HG03439 (cell line): ENCODE results near the gene PTGR2.
"Not testable (repeated sequence)": the region's sequence is repeated elsewhere in the genome, so short reads cannot be mapped to it uniquely, and the experiment has no call there.

Experiments
- ATAC-seq: cut with Tn5 transposase; IDR thresholded peaks from one replicate; pipeline ENCODE4 v1.9.1; 2021; ENCODE audit warnings: mild to moderate bottlenecking, moderate library complexity; ENCODE audit not compliant: unreplicated experiment

Gene PTGR2

DNA sequence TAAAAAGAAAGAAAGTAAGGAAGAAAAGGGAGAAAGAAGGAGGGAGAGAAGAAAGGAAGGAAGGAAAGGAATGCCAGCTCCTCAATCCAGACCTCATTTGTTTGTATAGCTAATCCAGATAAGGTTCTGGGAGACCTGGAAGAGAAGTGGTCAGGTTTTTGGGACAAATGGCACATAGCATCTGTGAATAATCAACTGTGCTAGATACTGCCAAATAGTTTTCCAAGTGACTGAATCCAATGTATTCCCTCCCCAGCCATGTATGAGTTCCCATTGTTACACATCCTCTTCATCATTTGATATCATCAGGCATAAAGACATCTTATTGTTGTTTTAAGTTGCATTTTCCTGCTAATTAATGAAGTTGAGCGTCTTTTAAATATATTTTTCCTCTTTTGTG, 18.6 kb upstream of the PTGR2 start:
- no peak for ATAC-seq

DNA sequence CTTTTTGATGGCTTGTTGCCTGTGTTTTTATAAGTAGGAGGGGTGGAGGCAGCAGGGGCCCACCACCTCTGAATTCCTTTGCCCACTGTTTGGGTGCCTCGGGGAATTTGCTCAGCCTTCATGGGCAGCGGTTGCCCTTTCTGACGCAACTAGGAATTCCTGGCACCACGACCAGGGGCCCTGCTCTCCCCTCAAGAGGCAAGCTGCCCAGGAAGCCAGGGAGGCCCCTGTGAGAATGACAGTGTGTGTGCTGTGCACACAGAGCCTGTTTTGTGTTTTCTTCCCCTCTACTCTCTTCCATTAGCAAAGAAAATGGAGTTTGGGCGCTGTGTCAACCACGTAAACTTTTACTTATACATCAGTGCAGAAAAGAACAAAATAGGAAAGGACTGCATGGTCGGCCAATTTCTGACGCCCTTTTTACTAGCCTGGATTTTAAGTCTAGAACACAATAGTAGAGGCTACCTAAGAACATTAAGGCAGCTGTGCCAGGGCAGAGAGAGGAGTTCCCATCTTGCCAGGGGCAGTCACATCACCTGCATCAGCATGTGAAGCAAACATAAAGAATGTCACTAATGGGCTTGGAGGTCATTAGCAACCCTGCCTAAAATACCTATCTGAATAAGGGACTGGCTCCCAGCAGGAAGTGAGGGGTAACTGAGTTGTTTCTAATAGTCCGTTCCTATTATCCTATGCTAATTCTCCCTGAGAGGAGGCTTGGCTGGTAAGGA, 17.9 kb upstream of the PTGR2 start:
- no peak for ATAC-seq

DNA sequence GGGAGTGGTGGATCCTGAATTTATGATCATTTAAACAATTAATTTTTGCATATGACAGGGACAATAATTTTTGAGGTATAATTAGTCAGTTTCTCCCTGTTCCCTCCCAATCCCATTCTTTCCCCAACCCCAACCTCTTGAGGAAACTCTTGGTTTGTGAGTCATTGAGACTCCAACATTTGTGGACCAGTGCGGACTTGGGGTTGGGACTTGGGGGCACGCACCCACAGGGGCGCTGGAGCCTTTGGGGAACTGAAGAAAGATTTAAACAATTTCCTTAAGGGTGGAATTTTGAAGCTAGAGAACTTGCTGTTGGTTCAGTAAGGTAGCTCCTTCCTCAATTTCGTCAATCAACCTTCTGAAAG, 17.4 kb upstream of the PTGR2 start:
- ATAC-seq = no peak

DNA sequence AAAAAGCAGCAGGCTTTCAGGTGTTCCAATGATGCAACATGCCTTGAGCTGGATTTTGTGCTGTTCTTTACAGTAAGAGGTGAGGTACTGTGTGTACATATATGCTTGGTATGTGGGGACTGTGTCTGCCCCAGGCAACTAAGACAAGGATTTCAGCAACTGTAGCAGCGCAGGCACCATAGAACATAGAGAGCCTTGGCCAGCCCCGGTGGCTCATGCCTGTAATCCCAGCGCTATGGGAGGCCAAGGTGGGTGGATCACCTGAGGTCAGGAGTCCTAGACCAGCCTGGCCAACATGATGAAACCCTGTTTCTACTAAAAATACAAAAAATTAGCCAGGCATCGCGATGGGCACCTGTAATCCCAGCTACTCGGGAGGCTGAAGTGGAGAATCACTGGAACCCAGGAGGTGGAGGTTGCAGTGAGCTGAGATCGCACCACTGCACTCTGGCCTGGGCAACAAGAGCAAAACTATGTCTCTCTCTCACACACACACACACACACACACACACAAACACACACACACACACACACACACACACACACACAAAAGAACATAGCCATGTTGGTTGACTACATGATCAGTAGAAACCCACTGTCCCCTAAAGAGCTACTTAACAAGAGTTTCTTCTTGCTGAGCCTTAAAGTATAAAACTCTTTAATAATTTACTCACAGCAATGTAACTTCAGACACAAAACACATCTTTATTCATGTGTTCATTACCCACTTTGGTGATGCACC, 13.2 kb upstream of the PTGR2 start:
- not testable (repeated sequence) for ATAC-seq

DNA sequence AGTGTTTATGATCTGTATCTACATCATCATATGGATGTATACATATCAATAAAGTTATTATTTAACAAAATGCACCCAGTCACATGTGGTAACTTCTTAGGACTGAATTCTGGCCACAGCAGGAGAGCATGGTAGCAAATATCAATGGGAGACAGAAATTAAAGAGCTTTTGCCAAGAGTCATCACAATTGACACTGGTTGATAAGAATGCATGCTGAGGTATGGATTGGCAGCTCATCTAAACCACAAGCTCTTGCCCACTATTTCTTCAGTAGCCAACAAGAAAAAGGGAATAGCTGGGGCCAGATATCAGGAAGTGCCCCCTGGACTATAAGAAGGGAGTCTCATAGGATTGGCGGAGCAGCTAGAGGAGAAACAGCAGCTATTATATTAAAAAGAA, 9.4 kb upstream of the PTGR2 start:
- ATAC-seq = no peak

DNA sequence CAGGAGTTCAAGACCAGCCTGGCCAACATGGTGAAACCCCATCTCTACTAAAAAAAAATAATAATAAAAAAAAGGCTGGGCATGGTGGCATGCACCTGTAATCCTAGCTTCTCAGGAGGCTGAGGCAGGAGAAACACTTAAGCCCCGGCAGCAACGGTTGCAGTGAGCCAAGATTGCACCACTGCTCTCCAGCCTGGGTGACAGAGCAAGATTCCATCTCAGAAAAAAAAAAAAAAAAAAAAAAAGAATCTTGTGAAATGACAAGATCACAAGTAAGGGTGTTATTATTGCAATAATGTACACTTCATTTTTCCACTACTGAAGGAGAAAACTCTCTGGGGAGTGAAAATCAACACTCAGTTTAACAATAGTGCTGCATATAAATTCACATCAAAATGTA, 8.8 kb upstream of the PTGR2 start:
- no peak for ATAC-seq

DNA sequence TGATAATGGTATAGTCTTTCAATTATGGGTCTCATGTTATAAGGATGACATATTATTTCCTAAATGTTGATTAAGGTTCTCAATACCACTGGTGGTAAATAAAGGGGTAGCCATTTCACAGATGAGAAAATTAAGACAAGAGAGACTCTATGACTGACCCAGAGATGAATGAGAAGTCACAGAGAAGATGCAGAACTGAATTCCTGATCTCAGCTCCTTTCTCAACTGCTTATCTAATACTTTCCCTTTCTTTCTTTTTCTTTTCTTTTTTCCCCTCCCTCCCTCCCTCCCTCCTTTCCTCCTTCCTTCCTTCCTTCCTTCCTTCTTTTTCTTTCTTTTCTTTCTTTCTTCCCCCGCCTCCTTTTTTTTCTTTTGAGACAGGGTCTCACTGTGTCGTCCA, 8.3 kb upstream of the PTGR2 start:
- ATAC-seq = no peak

DNA sequence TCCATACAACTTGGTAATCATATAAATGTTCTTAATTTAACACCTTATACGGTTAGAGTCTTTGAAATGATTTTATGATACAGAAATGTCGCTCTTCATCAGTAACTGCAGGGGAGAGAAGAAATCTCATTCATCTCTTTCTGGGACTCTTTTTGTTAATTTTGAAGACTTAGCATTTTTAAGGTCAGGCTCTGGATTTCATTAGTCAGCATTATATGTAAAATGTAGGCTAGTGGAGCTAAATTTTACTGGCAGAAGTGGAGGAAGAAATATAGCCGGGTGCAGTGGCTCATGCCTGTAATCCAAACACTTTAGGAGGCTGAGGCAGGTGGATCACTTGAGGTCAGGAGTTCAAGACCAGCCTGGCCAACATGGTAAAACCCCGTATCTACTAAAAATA, 4.7 kb upstream of the PTGR2 start:
- ATAC-seq = no peak

DNA sequence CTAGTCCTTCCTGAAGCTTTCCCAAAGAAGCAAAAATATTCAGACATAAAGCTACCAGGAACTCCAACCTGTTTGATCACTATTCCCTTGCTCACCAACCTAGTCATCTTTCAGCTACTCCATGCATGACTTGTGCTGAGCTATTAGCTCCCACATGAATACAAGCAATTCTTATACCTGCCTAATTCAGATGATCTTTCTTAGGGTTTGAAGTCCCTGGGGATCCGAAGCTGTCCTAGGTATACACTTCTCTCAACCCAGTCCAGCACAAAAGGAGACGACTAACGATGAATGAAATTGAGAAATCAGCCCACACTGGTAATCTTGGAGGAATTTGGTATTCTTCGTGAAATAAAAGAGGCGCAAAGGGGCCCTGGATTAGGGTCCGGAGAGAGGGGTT, 631 bp upstream of the PTGR2 start:
- ATAC-seq = no peak

DNA sequence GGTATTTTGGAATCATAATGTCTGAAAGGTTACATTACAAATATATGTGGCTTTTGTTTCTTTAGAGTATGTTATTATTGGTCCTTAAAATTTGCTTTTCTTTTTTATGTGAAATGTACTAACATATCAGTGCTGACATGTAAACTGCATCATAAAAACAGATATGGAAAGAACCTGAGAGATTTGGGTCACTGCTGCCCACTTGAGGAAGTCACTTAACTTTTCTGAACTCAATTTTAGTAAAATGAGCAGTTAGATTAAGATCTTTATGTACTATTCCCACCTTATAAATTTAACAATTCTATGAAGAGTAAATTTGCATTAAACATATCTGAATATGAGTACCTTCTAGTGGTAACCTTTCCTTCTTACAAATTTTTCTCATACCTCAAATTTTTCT, 7.5 kb downstream of the PTGR2 start:
- no peak for ATAC-seq

DNA sequence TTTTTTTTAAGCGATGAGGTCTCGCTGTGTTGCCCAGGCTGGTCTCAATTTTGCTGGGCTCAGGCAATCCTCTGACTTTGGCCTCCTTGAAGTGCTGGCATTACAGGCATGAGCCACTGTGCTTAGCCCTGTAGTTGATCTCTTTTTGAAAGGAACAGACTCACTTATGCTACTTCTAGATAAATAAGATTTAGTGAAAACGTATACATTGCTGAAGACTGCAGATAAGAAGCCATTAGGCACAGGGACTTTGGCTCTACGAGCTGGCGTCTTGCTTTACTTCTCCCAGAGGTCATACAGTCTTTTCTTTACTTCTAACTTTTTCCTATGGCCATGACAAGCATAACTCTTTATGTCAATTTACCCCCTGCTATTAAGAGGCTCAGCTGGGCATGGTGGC, 9.4 kb downstream of the PTGR2 start:
- ATAC-seq = no peak

DNA sequence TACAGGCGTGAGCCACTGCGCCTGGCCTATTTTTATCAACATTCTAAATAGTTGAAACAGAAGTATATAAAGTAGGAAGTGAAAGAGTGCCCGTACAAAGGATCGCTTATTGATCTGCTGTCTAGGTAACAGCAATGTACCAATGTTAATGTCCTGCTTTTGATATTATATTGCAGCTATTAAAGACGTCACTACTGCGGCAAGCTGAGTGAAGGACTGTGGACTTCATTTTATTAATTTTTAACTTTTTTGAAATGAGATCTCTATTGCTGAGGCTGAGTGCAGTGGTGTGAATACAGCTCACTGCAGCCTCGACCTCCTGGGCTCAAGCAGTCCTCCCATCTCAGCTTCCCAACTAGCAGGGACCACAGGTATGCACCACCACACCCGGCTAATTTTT, 10.8 kb downstream of the PTGR2 start:
- ATAC-seq = no peak

DNA sequence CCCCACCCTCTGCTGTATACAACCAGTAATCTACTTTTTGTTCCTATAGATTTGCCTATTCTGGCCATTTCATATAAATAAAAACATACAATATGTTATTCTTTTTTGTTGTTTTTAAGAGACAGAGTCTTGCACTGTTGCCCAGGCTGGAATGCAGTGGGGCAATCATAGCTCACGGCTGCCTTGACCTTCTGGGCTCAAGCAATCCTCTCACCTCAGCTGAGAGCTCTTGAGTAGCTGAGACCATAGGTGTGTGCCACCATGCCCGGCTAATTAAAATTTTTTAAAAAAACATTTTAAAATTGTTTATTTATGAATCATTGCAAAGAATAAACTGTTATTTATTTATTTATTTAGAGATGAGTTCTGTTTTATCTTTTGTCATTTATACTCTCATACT, 11.6 kb downstream of the PTGR2 start:
- ATAC-seq = no peak

DNA sequence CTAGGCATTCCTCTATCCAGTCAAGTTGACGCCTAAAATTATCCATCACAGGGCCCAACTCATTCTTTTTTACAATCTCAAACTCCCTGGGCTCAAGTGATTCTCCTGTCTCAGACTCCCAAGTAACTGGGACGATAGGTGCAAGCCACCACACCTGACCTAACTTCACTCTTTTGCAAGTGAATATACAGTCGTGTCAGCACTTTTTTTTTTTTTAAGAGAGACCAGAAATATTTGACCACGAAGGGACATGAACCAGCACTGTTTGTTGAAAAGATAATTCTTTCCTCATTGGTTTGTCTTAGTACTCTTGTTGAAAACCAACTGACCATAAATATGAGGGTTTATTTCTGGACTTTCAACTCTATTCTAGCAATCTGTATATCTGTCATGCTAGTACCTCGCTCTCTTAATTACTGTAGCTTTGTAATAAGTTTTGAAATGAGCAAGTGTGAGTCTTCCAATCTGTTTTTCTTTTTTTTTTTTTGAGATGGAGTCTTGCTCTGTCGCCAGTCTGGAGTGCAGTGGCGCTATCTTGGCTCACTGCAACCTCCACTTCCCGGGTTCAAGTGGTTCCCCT, 14.0 kb downstream of the PTGR2 start:
- ATAC-seq = no peak

DNA sequence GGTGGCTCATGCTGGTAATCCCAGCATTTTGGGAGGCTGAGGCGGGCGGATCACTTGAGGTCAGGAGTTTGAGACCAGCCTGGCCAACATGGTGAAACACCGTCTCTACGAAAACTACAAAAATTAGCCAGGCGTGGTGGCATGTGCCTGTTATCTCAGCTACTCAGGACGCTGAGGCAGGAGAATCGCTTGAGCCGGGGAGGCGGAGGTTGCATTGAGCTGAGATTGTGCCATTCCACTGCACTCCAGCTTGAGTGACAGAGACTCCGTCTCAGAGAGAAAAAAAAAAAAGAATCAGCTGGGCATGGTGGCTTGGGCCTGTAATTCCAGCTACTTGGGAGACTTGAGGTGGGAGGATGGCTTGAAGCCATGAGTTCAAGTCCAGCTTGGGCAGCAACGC, 18.1 kb downstream of the PTGR2 start:
- not testable (repeated sequence) for ATAC-seq

DNA sequence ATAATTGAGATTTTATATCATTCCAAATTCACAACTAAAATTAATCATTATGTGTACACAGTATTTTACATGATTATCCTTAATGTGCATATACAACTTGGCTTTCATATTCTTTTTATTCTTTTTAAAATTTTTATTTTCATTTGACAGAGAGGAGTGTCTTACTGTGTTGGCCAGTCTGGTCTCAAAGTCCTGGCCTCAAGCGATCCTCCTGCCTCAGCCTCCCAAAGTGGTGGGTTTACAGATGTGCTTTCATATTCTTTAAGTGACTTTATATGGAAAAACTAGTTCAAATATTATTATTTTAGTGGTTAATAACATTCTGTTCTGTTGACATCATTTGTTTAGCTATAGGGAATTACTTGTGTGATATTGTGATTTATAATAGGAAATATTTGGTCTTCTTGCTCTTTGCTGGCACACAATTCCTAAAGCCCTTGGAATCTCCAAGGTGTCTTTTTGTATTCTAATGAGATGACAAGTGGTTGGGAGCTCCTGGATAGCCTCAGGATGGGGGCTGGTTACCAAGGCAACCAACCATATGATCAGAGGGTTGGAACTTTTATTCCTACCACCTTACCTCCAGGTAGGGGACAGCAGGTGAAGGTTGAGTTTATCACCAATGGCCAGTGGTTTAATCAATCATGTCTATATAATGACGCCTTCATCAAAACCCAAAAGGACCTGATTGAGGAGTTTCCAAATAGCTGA, 19.0 kb downstream of the PTGR2 start:
- no peak for ATAC-seq

DNA sequence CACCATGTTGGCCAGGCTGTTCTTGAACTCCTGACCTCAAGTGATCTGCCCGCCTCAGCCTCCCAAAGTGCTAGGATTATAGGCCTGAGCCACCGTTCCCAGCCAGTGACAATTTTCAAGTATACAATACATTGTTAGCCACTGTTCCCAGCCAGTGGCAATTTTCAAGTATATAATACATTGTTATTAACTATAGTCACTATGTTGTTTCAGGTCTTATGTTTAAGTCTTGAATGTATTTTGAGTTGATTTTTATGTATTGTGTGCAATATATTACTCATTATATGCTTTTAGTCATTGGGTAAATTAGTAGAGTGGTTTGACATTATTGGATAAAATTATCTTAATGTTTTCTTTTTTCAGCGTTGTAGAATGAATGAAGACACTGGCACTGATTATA, 22.0 kb downstream of the PTGR2 start:
- ATAC-seq = no peak

DNA sequence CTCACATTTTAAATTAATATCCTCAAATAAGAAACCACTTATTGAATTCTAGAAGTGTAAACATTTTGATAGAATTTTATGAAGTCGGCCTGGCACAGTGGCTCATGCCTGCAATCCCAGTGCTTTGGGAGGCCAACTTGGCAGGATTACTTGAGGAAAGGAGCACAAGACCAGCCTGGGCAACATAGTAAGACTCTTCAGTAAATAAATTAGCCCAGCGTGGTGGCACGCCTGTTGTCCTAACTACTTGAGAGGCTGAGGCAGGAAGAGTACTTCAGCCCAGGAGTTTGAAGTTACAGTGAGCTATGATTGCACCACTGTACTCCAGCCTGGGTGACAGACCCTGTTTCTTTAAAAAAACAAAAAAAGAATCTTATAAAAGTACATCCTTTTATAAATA, 26.2 kb downstream of the PTGR2 start:
- no peak for ATAC-seq

DNA sequence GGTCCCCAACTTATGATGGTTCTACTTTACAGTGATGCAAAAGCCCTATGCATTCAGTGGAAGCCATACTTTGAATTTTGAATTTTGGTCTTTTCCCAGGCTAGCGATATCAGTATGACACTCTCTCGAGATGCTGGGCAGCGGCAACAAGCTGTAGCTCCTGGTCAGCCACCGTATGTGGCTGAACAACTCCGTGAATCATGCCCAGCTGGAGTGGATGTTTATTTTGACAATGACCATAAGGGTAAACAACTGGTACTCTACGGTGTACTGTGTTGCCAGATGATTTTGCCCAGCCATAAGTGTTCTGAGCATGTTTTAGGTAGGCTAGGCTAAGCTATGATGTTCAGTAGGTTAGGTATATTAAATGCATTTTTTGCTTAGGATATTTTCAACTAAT, 26.8 kb downstream of the PTGR2 start:
- no peak for ATAC-seq

DNA sequence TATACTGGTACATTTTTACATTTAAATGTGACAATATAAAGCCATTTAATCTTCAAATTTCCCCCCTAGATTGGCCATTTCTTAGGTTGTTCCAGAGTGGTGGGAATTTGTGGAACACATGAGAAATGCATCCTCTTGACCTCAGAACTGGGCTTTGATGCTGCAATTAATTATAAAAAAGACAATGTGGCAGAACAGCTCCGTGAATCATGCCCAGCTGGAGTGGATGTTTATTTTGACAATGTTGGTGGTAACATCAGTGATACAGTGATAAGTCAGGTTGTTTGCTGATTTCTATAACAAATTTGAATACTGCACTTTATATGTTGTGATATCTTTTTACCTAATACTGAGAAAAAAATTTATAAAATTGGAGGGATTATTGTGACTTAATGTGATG, 27.4 kb downstream of the PTGR2 start:
- no peak for ATAC-seq

DNA sequence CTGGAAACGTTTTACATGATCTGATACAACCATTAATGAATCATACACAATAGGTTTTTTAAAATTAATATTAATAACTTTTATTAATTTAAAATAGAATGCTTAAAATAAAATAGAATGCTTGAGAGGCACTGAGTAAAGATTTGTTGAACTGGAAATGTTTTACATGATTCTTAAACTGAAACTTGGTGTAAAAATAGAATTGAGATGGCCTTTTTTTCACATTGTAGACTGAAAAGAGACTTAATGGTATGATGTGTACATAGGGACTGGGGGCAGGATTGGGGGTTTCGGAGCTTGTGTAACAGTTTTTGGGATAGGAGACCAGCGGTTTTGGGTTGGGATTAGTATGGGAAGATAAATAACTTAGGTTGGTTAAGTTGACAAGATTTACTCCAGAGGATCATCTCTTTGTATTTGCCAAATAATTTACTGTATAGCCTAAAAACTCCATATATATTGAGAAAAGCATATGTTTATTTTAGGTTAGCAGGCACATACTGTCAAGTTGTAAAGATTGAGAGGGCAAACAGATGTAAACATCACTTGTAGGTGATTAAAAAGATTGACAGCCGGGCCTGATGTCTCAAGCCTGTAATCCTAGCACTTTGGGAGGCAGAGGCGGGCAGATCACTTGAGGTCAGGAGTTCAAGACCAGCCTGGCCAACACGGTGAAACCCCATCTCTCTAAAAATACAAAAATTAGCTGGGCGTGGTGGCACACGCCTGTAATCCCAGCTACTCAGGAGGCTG, 33.0 kb downstream of the PTGR2 start:
- no peak for ATAC-seq
